Fibroblast of lung (primary cell): ENCODE data around the gene CST3. TPM values are rescaled to one million over a fixed set of nuclear protein-coding genes. Genes with fewer than 3 reads are reported as not detected.

Experiments used
- DNase-seq, 2 donors: peaks; one replicate each; pipeline versions ENCODE4 v3.0.0 to v3.0.0-alpha.2; 2010; ENCODE audit warnings: low read depth in 2 of 2
- H2AFZ ChIP-seq: 2 replicates; pipeline ENCODE4 v1.5.1; 2012; ENCODE audit warnings: low read length, control low read depth, inconsistent platforms
- H3K27ac ChIP-seq: 2 replicates; pipeline ENCODE4 v1.5.1; 2011; ENCODE audit warnings: low read length, control low read depth; ENCODE audit not compliant: insufficient read depth
- H3K27me3 ChIP-seq: 2 replicates; pipeline ENCODE4 v1.5.1; 2011; ENCODE audit warnings: mild to moderate bottlenecking, low read length; ENCODE audit not compliant: control insufficient read depth, insufficient read depth
- H3K36me3 ChIP-seq: 2 replicates; pipeline ENCODE4 v1.5.1; 2011; ENCODE audit warnings: low read length; ENCODE audit not compliant: control insufficient read depth, insufficient read depth
- H3K4me1 ChIP-seq: 2 replicates; pipeline ENCODE4 v1.5.1; 2011; ENCODE audit warnings: low read length; ENCODE audit not compliant: control insufficient read depth, insufficient read depth; ENCODE audit errors: extremely low read depth
- H3K4me2 ChIP-seq: 2 replicates; pipeline ENCODE4 v1.5.1; 2011; ENCODE audit warnings: low read length, control low read depth; ENCODE audit not compliant: insufficient read depth; ENCODE audit errors: extremely low read depth
- H3K4me3 ChIP-seq, 4 experiments: fragments of 200-600 bp in 1 of 4; sonication (generic) in 1 of 4; replicated peaks in 1 of 4; 2 replicates each; pipeline ENCODE4 v1.5.1; 2011 to 2016; ENCODE audit warnings: low read length in 4 of 4, low read depth in 3 of 4, mild to moderate bottlenecking in 3 of 4, control low read depth in 2 of 4, inconsistent platforms in 1 of 4, mixed read lengths in 1 of 4; ENCODE audit not compliant: insufficient read depth in 1 of 4; ENCODE audit errors: control extremely low read depth in 1 of 4
- H3K79me2 ChIP-seq: 2 replicates; pipeline ENCODE4 v1.5.1; 2012; ENCODE audit warnings: mild to moderate bottlenecking, low read length, inconsistent platforms; ENCODE audit not compliant: control insufficient read depth, insufficient read depth
- H3K9ac ChIP-seq: 2 replicates; pipeline ENCODE4 v1.5.1; 2011; ENCODE audit warnings: mild to moderate bottlenecking, low read length, control low read depth; ENCODE audit not compliant: insufficient read depth
- H3K9me3 ChIP-seq: 2 replicates; pipeline ENCODE4 v1.5.1; 2012; ENCODE audit warnings: low read depth, low read length; ENCODE audit not compliant: control insufficient read depth, insufficient read depth
- H4K20me1 ChIP-seq: 2 replicates; pipeline ENCODE4 v1.5.1; 2011; ENCODE audit warnings: low read length; ENCODE audit not compliant: control insufficient read depth, insufficient read depth; ENCODE audit errors: extremely low read depth
- CTCF ChIP-seq, 2 donors: IDR thresholded peaks in 1 of 2; conservative IDR thresholded peaks in 1 of 2; 1 replicate in 1 of 2; 2 replicates in 1 of 2; pipeline ENCODE4 v1.5.1; 2011 to 2012; ENCODE audit warnings: low read length in 2 of 2, control low read depth in 1 of 2, inconsistent platforms in 1 of 2, low read depth in 1 of 2, mild to moderate bottlenecking in 1 of 2
- EZH2 ChIP-seq: IDR thresholded peaks from 2 replicates; pipeline ENCODE4 v1.5.1; 2012; ENCODE audit warnings: low read length, control low read depth, mild to moderate bottlenecking; ENCODE audit errors: missing control alignments
- polyA plus RNA-seq, 2 donors: library from polyadenylated mRNA; depleted of rRNA in 1 of 2; stranded (reverse) in 1 of 2; unstranded in 1 of 2; fragments of >200 nt; gene quantifications; 2 replicates each; pipeline ENCODE4 v1.2.1, GENCODE V29; 2011 to 2012; ENCODE audit warnings: missing spikeins in 1 of 2
- total RNA-seq: library from RNA; depleted of rRNA; stranded (reverse); fragments of >200 nt; gene quantifications from 2 replicates; pipeline ENCODE4 v1.2.1, GENCODE V29; 2014

CST3 gene
- total and polyA plus RNA-seq, 2 donors (not counting 1 experiment from before 2014, with no cell fraction given) = 136 to 162 TPM

- DNase-seq = no peak
- Histone ChIP-seq H3K79me2 (no peaks in the 10 kb centered on the region), H3K4me3 (no peak overlapping the region), H4K20me1 (no peaks in the 10 kb centered on the region), H3K9me3 (no peaks in the 10 kb centered on the region), H3K27ac (no peak overlapping the region), H3K27me3 (no peaks in the 10 kb centered on the region), H3K9ac (no peak overlapping the region), H2AFZ (no peak overlapping the region), H3K4me1 (peaks cover 12% of the 10 kb centered on the region), H3K36me3 (no peaks in the 10 kb centered on the region), H3K4me2 (no peak overlapping the region)
- TF ChIP-seq CTCF (conservative IDR thresholded peaks at IDR 0.05 in 1 of 2, IDR thresholded peaks at IDR 0.05 in 1 of 2; ENCODE audit: low read depth in 1 of 2, low read length in 2 of 2) (no peak), EZH2 (no peak)
These were observed 7.8 kb upstream of the CST3 start for GRCh38 chr20:23645575-23645974.

- Histone ChIP-seq H4K20me1 (no peaks in the 10 kb centered on the region), H3K4me3 (no peak overlapping the region), H3K4me1 (peaks cover 12% of the 10 kb centered on the region), H3K9me3 (no peaks in the 10 kb centered on the region), H3K27ac (no peak overlapping the region), H3K27me3 (no peaks in the 10 kb centered on the region), H2AFZ (no peak overlapping the region), H3K36me3 (no peaks in the 10 kb centered on the region), H3K9ac (no peak overlapping the region), H3K4me2 (no peak overlapping the region), H3K79me2 (no peaks in the 10 kb centered on the region)
- no peak for TF ChIP-seq EZH2
- no peak for TF ChIP-seq CTCF (conservative IDR thresholded peaks at IDR 0.05 in 1 of 2, IDR thresholded peaks at IDR 0.05 in 1 of 2; ENCODE audit: low read depth in 1 of 2, low read length in 2 of 2)
- no peak for DNase-seq
These were observed 6.4 kb upstream of the CST3 start for GRCh38 chr20:23644164-23644563.

GRCh38 chr20:23643659-23644058, 5.9 kb upstream of the CST3 start:
- Histone ChIP-seq H3K27ac (no peak overlapping the region), H2AFZ (no peak overlapping the region), H3K4me1 (peaks cover 12% of the 10 kb centered on the region), H3K27me3 (no peaks in the 10 kb centered on the region), H4K20me1 (no peaks in the 10 kb centered on the region), H3K36me3 (no peaks in the 10 kb centered on the region), H3K9ac (no peak overlapping the region), H3K4me3 (no peak overlapping the region), H3K79me2 (no peaks in the 10 kb centered on the region), H3K4me2 (no peak overlapping the region), H3K9me3 (no peaks in the 10 kb centered on the region)
- DNase-seq = no peak
- no peak for TF ChIP-seq EZH2
- no peak for TF ChIP-seq CTCF (conservative IDR thresholded peaks at IDR 0.05 in 1 of 2, IDR thresholded peaks at IDR 0.05 in 1 of 2; ENCODE audit: low read depth in 1 of 2, low read length in 2 of 2)
